Activated T-helper 17 cell treated with anti-CD3 and anti-CD28 coated beads, Interleukin-2, amount 50 U/mL, for 72 hours (primary cell): Measurements from ENCODE around the gene CHAD. TPM values are rescaled to one million over a fixed set of nuclear protein-coding genes. Genes with fewer than 3 reads are reported as not detected.

Experiments
- ATAC-seq: fragments of 150-1000 bp; cut with Tn5 transposase; replicated peaks from 2 replicates; pipeline ENCODE4 v1.10.0; 2021; ENCODE audit warnings: mild to moderate bottlenecking, moderate library complexity
- H3K27ac Mint-ChIP-seq: one replicate; pipeline ENCODE4 v1.8.0; 2022; ENCODE audit warnings: mixed read lengths
- H3K27me3 Mint-ChIP-seq: one replicate; pipeline ENCODE4 v1.8.0; 2022; ENCODE audit warnings: mixed read lengths
- H3K36me3 Mint-ChIP-seq: one replicate; pipeline ENCODE4 v1.8.0; 2022; ENCODE audit warnings: low read depth, mild to moderate bottlenecking, mixed read lengths
- H3K4me1 Mint-ChIP-seq: one replicate; pipeline ENCODE4 v1.8.0; 2022; ENCODE audit warnings: mixed read lengths
- H3K4me3 Mint-ChIP-seq: one replicate; pipeline ENCODE4 v1.8.0; 2022; ENCODE audit warnings: mild to moderate bottlenecking, mixed read lengths
- H3K9me3 Mint-ChIP-seq: one replicate; pipeline ENCODE4 v1.8.0; 2022; ENCODE audit warnings: mixed read lengths
- total RNA-seq, 2 donors: library from RNA; stranded (reverse); gene quantifications; one replicate each; pipeline ENCODE4 v1.2.3, GENCODE V29; 2022

Gene CHAD
- total RNA-seq, 2 donors from 2014 or later = not detected

DNA sequence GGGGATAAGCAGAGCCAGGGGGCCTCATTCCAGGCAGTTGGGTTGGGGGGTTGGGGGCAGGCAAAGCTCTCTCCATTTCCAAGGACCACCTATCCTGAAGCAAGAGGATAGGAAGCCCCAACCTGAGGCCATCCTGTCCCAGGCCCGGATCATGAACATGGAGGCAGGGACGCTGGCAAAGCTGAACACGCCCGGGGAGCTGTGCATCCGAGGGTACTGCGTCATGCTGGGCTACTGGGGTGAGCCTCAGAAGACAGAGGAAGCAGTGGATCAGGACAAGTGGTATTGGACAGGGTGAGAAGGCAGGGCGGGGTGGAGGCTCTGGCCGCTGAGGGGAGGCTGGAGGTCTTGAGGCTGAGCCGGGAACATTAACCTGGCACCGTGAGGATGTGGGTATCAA, 3.6 kb upstream of the CHAD start:
- H3K9me3 Mint-ChIP-seq = no peaks in the 10 kb centered on the region
- no peak for ATAC-seq
- peaks cover 5% of the 10 kb centered on the region for H3K4me1 Mint-ChIP-seq
- H3K36me3 Mint-ChIP-seq = no peaks in the 10 kb centered on the region
- no peak overlapping the region for H3K4me3 Mint-ChIP-seq
- no peak overlapping the region for H3K27ac Mint-ChIP-seq
- H3K27me3 Mint-ChIP-seq = peaks cover 10% of the 10 kb centered on the region

DNA sequence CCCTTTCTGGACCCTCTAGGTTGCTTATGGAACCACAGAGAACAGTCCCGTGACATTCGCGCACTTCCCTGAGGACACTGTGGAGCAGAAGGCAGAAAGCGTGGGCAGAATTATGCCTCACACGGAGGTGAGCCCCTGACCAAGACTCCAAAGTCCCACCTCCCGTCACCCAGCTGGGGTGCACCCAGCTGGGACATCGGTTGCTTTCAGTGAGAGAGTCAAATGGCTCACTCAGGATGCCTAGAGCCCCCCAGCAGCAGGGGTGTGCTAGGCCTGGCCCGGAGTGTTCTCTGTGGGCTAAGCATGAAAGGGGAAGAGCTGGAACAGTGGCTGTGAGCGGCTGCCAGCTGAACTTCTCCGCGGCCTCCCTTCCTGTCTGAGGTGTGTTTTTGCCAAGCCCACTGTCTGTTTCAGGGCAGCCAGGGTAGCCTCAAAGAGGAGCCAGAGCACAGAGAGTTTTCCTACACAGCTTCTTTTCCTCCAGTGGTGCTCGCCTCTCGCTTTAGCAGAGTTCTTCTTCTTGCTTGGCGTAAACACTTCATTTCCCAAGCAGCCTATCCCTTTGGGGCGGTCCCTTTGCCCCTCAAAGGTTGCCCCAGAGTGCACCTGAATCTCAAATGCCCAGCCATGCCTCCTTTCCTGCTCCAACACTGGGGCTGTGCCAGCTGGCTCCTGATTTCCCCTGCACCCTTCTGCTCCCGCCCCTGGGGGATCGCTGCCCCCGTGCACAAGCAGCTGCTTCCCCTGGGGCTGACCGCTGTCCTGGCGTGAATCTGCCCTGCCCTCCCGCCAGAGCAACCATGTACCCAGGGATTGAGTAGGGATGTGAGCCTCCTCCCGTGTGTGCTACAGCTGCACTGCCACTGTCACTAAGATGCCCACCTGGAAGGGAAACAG, 2.6 kb upstream of the CHAD start:
- no peak overlapping the region for H3K27ac Mint-ChIP-seq
- no peak for ATAC-seq
- peaks cover 5% of the 10 kb centered on the region for H3K4me1 Mint-ChIP-seq
- no peaks in the 10 kb centered on the region for H3K9me3 Mint-ChIP-seq
- H3K36me3 Mint-ChIP-seq = no peaks in the 10 kb centered on the region
- no peak overlapping the region for H3K4me3 Mint-ChIP-seq
- peaks cover 10% of the 10 kb centered on the region for H3K27me3 Mint-ChIP-seq

DNA sequence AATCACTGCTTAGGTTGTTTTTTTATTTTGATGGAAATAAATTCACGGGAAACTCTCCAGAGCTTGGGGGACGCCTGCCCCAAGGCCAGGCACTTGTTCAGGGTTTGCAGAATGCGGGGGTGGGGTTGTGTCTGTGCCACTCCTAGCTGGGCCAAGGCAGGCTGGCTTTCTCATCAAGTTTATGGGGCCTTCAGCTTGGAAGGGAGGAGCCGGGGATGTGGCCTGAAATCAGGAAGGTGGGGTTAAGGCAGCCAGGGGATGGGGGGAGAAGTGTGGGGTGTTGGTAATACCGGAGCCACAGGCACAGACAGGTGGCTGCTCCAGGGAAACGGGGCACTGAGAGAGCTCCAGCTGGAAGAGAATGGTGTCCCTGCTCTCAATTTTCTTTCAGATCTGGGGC, 1.7 kb upstream of the CHAD start:
- Mint-ChIP-seq H3K27ac (no peak overlapping the region), H3K4me1 (peaks cover 5% of the 10 kb centered on the region), H3K9me3 (no peaks in the 10 kb centered on the region), H3K4me3 (no peak overlapping the region), H3K36me3 (no peaks in the 10 kb centered on the region), H3K27me3 (peaks cover 10% of the 10 kb centered on the region)
- ATAC-seq = no peak

DNA sequence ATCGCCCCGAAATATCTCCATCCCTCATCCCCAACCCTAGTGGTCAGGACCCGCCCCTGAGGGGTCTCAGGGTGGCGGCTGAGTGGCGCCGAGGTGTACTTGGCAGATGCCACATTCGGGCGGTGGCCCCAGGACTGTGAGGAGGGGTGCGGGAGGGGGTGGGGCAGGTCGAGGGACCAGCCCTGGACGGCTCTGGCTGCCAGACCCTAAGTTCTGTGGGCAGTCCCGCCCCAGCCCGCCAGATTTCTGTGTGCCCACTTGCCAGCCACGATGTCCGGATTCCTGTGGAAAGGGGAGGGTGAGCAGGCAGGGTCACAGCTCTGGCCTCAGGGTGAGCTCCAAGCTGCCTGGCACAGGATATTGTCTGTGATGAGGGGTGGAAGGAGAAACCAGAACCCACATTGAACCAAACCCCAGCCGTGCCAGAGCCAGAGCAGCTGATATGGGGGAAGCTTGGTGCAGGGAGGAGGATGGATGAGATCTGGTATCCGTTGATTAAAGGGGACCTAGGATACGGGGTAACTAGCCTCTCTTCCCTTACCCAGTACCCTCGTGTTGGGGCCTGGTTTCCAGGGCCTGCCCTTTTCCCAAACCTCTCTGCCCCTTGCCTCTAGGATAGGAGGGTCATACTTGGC, 1.1 kb upstream of the CHAD start:
- ATAC-seq = no peak
- H3K27ac Mint-ChIP-seq = no peak overlapping the region
- H3K36me3 Mint-ChIP-seq = no peaks in the 10 kb centered on the region
- H3K4me1 Mint-ChIP-seq = peaks cover 5% of the 10 kb centered on the region
- peaks cover 10% of the 10 kb centered on the region for H3K27me3 Mint-ChIP-seq
- no peaks in the 10 kb centered on the region for H3K9me3 Mint-ChIP-seq
- no peak overlapping the region for H3K4me3 Mint-ChIP-seq

DNA sequence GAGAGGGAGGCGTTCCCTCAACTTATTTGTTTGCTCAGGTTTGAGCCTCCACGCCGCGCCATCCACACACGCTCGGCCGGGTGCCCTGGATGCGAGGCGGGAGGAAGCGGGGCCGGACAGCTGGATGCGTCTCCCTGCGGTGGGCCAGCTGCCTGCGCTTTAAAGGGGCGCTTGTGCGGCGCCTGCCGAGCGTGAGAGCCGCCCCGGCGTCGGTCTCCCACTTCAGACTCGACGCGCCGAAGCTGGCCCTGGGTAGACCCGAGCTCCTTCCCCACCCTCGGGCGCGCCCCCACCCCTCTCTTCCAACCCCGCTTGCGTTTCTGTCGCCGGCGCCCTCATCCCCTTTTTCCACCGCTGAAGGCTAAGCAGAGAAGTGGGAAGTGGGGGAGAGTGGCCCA, 527 bp upstream of the CHAD start:
- H3K4me3 Mint-ChIP-seq = no peak overlapping the region
- ATAC-seq = no peak
- H3K27ac Mint-ChIP-seq = no peak overlapping the region
- no peaks in the 10 kb centered on the region for H3K9me3 Mint-ChIP-seq
- peaks cover 10% of the 10 kb centered on the region for H3K27me3 Mint-ChIP-seq
- peaks cover 5% of the 10 kb centered on the region for H3K4me1 Mint-ChIP-seq
- H3K36me3 Mint-ChIP-seq = no peaks in the 10 kb centered on the region

DNA sequence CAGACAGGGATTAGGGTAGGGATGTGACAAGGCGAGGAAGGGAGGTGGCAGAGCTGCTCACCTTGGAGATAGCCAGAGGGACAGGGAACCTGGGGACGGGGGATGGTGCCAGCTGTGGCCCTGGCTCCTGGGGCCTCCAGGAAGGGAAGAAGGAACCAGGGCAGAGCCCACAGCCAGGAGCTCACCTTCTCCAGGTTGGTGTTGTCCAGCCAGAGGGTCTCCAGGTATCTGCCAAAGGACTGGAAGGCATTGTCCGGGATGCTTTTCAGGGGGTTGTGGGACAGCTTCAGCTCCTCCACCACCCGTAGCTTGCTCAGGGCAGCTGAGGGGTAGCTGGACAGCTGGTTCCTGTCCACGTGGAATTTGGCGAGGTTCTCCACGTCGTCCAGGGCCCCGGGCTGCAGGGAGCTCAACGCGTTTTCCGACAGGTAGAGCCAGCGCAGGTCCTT, 801 bp downstream of the CHAD start:
- peak overlapping the region; percentile 26 for H3K4me3 Mint-ChIP-seq

DNA sequence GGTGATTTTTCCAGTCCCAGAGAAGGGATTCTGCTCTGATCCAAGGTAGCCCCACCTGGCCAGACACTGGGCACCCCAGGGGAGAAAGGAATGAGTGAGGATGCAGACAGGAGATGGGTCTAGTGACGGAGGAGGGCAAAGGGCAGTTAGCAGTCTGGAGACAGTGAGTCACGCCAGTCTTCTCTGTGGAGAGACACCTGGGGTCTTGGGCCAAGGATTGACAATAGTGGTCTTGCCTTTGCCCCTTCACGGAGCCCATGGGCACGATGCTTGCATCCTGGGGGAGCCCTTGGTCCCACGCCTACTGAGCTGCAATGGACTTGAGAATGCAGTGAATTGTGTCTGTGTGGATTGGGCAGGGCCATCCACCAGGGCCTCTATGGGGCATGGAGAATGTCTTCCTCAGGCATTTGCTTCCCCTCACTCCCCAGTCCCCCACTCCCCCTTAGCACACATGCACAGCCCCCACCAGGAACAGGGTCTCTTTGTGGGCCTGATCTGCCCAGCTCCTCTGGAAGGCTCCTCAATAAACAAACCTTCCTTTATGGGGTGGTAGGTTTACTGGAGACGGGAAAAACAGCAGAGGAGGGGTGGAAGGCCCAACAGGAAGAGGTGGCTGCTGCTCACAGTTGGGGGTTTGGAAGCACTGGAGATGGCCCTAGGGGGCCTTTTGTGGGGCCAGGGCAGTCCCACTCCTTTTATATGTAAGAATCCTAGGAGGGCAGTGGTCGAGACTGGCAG, 1.4 kb downstream of the CHAD start:
- Mint-ChIP-seq H3K27me3 (peaks cover 10% of the 10 kb centered on the region), H3K4me1 (peaks cover 5% of the 10 kb centered on the region), H3K27ac (no peak overlapping the region), H3K4me3 (no peak overlapping the region), H3K9me3 (no peaks in the 10 kb centered on the region), H3K36me3 (no peaks in the 10 kb centered on the region)
- no peak for ATAC-seq

More for the DNA sequence above, 801 bp downstream of the CHAD start:
- Mint-ChIP-seq H3K36me3 (no peaks in the 10 kb centered on the region), H3K27ac (no peak overlapping the region), H3K9me3 (no peaks in the 10 kb centered on the region), H3K27me3 (peaks cover 10% of the 10 kb centered on the region), H3K4me1 (peaks cover 5% of the 10 kb centered on the region)
- no peak for ATAC-seq

DNA sequence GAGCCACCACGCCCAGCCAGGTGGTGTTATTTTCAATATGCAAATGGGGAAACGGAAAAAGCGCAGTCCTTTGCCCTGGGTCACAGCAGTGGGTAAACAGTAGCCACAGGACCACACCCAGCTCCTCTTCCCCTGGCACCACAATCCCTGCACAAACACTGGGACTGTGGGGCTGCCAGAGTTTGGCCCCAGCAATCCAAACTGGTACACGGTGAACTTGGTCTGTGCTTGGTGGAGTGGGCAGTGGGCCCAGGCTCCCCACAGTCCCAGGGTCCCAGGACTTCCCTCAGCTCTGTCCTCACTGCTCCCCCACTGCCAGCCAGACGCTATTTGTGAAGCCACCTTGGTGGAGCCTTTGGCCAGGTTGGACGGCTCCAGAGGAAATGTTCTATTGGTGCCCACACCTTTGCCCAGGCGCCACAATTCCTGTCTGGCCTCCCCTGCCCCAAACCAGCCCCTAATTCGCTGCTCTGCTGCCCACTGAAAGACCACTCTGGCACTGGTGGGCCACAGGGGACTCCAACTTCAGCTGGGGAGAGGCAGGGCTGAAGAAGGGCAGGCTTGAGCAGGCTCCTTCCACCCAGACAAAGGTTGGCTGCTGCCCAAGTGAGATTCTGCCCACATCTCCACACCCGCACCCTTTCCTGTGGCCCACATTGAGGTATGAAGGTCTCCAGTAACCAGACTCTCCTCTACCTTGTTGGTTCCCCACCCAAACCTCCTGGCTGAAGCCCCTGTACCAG, 2.1 kb downstream of the CHAD start:
- Mint-ChIP-seq H3K4me1 (peaks cover 5% of the 10 kb centered on the region), H3K36me3 (no peaks in the 10 kb centered on the region), H3K4me3 (no peak overlapping the region), H3K27ac (no peak overlapping the region), H3K9me3 (no peaks in the 10 kb centered on the region), H3K27me3 (peaks cover 10% of the 10 kb centered on the region)
- ATAC-seq = no peak

DNA sequence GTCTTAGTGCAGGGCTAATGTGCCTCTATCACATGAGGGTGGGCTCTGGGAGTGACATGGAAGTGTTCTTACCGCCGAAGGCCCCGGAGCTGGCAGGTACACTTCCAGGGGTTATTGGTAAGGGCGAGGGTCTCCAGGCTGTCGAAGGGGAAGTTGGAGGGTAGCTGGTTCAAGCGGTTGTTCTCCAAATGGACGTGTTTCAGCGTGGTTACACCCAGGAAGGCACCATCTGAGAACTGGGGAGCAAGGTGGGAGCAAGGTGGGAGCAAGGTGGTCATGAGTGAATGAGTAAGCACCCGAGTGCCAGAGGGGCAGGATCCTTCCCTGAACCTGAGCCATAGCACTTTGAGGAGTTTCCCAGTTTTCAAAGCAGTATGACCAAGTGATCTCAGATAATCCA, 3.0 kb downstream of the CHAD start:
- H3K4me3 Mint-ChIP-seq = no peak overlapping the region

DNA sequence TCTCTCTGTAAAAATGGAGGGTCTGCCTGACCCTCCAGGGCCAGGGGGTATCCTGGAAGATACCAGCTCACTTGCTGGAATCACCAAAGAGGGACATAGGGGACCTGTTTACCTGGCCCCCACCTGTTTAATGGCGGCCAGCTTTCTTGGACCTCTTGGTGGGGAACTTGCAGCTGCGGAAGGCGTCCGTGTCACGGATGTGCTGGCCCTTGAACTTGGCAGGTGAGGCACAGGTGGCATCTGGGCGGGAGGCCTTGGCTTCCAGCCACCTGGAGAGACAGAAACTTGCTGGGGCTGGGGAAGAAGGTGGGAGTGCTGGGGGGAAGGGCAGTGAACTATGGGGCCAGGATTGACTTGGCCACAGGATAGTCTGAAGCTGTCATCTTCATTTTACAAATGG, 3.5 kb downstream of the CHAD start:
- no peak overlapping the region for H3K27ac Mint-ChIP-seq
- H3K4me3 Mint-ChIP-seq = no peak overlapping the region
- H3K9me3 Mint-ChIP-seq = no peaks in the 10 kb centered on the region
- H3K27me3 Mint-ChIP-seq = peaks cover 10% of the 10 kb centered on the region
- ATAC-seq = no peak
- no peaks in the 10 kb centered on the region for H3K36me3 Mint-ChIP-seq
- H3K4me1 Mint-ChIP-seq = peaks cover 5% of the 10 kb centered on the region

More for the DNA sequence above, 3.0 kb downstream of the CHAD start:
- Mint-ChIP-seq H3K27ac (no peak overlapping the region), H3K27me3 (peaks cover 10% of the 10 kb centered on the region), H3K4me1 (peaks cover 5% of the 10 kb centered on the region), H3K36me3 (no peaks in the 10 kb centered on the region), H3K9me3 (no peaks in the 10 kb centered on the region)
- no peak for ATAC-seq

DNA sequence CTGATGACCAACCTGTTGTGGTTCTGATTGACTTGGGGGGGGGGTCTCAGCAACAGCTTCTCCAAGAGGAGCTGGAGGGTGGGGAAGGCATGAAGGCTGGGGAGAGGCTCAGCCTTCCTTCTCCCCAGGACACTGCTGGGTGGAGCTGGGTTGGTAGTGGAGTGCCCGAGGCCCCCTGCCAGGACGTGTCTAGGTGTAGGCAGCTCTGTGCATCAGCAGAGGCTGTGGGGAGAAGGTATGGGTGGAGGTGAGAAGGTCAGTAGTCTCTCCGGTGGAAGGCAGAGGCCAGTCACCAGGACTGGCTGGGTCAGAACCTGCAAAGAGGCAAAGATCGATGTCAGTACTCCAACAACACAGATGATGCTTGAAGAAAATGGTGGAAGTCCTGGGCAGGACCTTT, 3.9 kb downstream of the CHAD start:
- Mint-ChIP-seq H3K4me1 (peaks cover 5% of the 10 kb centered on the region), H3K27me3 (peaks cover 10% of the 10 kb centered on the region), H3K27ac (no peak overlapping the region), H3K9me3 (no peaks in the 10 kb centered on the region), H3K4me3 (no peak overlapping the region), H3K36me3 (no peaks in the 10 kb centered on the region)
- no peak for ATAC-seq

DNA sequence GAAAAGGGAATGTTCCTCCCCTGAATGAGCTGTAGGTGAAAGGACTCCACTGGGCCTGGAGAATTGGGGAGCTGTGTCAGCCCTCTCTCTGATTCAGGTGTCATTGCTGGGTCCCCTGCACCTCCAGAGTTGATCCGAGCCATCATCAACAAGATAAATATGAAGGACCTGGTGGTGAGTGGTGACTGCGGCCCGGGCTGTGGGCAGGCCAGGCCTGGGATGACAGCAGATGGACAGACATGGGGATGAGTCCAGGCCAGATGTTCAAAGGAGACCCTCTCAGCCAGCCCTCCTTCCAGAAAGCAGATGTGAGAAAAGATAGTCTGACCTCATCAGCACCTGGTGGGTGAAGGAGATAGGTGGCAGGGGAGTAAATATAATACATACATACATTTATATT, 4.6 kb downstream of the CHAD start:
- no peak for ATAC-seq
- Mint-ChIP-seq H3K4me3 (no peak overlapping the region), H3K4me1 (peaks cover 5% of the 10 kb centered on the region), H3K9me3 (no peaks in the 10 kb centered on the region), H3K27ac (no peak overlapping the region), H3K36me3 (no peaks in the 10 kb centered on the region), H3K27me3 (peaks cover 10% of the 10 kb centered on the region)

DNA sequence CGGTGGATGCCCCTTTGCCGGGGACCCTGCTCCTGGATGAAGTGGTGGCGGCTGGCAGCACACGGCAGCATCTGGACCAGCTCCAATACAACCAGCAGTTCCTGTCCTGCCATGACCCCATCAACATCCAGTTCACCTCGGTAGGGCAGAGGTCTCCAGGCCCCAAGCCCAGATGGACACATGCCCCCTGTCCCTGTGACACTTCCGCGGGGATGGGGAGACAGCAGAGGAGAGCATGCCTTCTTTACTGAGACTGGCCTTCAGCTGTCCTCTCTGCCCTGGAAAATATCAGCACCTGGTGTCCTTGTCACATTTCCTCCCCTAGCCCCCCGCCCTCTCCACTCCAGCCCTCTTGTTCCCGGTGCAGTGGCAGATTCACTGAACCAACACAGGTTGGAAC, 6.2 kb downstream of the CHAD start:
- no peak for ATAC-seq
- Mint-ChIP-seq H3K27ac (no peak overlapping the region), H3K9me3 (no peaks in the 10 kb centered on the region), H3K4me1 (no peaks in the 10 kb centered on the region), H3K27me3 (peaks cover under 1% of the 10 kb centered on the region), H3K4me3 (no peak overlapping the region), H3K36me3 (no peaks in the 10 kb centered on the region)

DNA sequence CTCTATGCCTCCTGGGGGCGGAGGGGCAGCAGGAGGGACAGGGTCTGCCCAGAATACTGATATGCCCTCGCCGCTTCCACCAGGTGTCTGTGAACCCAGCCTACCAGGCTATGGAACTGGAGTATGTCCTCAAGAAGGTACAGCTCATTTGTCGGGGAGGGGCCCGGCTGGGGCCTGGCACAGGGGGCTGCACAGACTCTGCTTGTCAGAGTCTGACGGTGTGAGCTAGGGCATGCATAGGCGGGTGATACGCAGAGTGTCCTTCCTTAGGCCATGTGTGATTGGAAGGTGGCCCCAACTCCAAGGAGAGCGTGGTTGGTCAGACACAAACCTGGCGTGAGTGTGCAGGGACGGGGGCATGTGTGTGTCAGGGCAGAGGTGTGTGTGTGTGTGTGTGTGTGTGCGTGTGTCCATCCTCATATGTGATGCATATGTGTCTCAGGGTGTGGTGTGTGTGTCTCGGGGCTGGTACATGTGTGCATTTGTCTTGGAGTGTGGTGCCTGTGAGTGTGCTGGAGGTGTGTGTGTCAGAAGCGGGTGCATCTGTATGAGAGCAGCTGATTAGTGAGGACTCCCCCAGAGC, 7.0 kb downstream of the CHAD start:
- ATAC-seq = no peak
- H3K9me3 Mint-ChIP-seq = no peaks in the 10 kb centered on the region
- no peak overlapping the region for H3K4me3 Mint-ChIP-seq
- H3K36me3 Mint-ChIP-seq = no peaks in the 10 kb centered on the region
- no peaks in the 10 kb centered on the region for H3K27me3 Mint-ChIP-seq
- H3K4me1 Mint-ChIP-seq = no peaks in the 10 kb centered on the region
- H3K27ac Mint-ChIP-seq = no peak overlapping the region
